GM19438 (cell line): ENCODE results near the gene AMBP.
"Not testable (repeated sequence)": the region's sequence is repeated elsewhere in the genome, so short reads cannot be mapped to it uniquely, and the experiment has no call there.

Source experiments
- ATAC-seq: cut with Tn5 transposase; IDR thresholded peaks from one replicate; pipeline ENCODE4 v1.9.1; 2021; ENCODE audit warnings: low read depth; ENCODE audit not compliant: unreplicated experiment

The AMBP gene

DNA sequence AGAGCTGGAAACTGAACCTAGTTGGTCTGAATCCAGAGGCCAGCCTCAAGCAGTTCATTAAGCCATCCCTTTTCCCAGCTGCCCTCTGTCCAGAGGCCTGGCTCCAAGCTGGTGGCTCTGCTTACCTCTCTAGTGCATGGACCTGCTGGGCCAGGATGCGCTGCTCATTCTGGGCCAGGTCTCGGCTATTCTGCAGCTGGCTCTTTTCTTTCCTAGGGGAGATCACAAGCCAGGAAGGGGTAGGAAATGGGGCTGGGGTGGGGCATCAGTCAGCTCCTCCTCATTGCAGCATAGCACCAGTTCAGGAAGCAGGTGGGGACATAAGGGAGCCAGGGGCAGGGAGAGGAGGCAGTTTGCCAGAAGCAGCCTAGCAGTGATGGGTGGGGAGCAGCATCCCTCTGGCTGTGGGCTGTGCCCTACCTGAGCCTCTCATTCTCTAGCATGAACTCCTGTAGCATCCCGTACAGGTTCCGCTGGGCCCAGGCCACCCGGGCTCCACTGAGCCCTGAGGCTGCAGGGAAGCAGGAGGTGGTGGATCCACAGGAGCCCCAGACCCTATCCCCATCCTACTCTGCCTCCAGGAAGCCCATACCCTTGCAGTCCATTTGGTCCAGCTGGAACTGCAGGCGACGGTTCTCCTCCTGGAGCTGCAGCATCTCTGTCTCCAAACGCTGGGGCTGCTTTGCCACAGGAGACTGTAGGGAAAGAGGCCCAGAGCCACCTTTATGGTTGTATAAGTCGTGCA, 15.8 kb upstream of the AMBP start:
- ATAC-seq: no peak

GRCh38 chr9:114093031-114093471, 15.0 kb upstream of the AMBP start:
- ATAC-seq: no peak

DNA sequence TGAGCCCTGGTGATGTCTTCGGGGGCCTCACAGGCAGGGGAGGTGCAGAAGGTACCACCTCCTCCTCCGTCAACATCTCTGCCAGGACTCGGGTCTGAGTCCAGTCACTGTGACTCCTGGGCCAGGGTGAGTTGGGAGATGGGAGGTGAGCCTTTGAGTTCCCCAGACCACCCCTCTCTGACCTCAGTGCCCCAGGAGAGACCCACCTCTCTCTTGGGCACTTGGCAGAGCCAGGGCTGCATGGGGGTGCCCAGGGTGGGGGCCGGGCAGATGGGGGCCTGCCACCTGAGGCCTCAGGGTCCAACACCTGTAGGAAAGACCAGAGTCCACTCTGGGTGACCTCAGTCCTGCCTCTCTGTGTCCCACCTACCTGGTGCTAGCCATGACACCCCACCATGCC, 14.2 kb upstream of the AMBP start:
- ATAC-seq: no peak

- ATAC-seq: no peak
Measured at GRCh38 chr9:114091711-114092110, 13.6 kb upstream of the AMBP start.

GRCh38 chr9:114090798-114091197, 12.7 kb upstream of the AMBP start:
- no peak for ATAC-seq

GRCh38 chr9:114089206-114089840, 11.2 kb upstream of the AMBP start:
- ATAC-seq: no peak

DNA sequence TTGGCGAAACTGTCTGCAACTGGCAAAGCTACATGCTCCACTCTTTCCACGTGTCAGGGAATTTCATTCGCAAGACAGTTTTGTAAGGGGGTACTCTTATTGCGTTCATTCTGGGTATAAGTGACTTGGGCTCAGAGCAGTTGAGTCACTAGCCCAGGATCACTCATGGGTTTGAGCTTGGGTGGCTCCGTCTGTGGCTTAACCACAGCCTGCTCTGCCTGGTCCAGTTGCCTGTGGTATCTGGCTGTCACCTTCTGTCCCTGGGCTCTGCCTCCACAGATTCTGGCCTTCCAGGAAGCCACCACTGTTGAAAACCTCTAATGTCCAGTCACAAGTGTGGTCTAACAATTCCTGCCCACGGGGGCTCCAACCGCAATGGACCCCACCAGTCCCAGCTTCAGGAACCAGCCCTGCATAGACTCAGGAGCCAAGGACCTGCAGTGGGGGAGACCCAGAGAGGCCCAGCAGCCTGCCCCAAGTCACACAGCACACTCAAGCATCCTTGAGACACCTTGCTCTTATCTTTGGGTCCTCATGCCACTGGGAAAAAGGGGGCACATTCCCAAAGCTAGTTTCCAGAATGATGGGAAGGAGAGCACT, 10.6 kb upstream of the AMBP start:
- ATAC-seq: no peak

- ATAC-seq: no peak
Measured at GRCh38 chr9:114087721-114088120, 9.6 kb upstream of the AMBP start.

DNA sequence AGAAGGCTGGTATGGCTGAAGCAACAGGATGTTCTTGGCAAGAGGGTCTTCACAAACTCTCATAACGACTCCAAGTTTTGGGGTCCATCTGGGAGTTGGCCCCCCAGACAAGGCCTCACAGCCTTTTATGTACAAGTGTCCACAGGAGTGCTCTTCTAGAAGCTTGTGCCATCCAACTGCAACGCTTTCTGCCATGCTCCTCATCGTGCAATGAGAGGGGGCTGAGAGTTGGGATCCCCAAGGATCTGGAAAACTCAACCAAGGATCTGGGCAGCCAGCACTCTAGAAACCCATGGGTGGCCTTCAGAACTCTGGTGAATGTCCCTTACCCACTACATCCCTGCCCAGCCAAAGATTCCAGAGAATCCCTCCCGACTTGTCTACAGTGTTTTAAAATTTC, 8.5 kb upstream of the AMBP start:
- ATAC-seq: no peak

GRCh38 chr9:114086009-114086408, 7.9 kb upstream of the AMBP start:
- ATAC-seq: no peak

DNA sequence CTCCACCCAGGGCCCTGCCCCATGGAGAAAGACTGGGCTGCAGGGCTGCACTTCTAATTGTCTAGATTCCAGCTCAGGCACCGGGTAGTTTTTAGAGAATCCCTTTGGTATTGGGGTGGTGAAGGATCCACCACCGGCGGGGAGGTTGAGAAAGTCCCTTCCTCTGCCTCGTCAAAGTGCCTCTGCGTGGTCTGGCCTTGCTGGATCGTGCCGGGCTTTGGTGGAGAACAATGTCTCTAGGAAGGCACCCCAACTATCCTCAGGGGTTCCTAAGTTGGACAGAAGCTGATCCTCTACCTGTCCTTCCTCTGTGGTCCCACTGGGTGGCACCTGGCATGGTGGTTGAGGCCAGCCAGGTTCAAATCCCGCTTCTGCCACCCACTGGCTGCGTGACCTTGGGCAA, 7.3 kb upstream of the AMBP start:
- no peak for ATAC-seq

DNA sequence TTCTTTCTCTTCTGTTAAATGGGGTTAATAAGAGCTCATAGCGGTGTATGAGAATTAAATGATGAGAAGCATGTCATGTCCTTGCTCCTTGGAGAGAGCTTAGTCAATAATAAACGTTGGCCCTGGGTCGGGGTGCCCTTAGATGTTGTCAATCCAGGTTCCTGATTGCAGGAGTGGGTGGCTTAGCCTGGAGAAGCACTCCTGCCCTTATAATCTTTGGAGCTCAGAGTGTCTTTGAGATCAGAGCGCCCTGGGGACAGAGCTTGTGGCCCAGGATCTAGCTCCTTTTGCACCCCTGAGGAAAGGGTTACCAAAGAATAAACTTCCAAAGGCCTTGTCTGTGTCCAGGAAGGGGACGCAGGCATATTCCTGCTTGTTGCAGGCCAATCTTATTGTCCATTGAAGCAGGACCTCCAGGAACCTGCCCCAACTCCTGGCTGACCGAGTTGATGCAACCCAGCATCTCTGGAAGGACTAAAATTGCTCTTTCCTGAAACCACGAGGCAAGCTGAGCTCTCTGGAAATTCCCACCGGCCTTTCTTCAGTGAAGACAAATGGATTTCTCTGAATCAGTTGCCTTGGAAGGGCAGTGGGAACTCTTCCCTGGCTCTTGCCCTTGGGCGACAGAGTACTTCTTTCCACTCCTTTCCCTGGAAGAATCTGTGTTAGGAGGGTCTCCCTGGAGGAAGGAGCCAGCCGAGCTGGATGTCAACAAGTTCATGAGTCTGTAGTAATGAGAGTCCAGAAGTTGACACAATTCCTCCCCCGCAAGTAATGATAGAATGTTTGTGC, 6.4 kb upstream of the AMBP start:
- no peak for ATAC-seq

DNA sequence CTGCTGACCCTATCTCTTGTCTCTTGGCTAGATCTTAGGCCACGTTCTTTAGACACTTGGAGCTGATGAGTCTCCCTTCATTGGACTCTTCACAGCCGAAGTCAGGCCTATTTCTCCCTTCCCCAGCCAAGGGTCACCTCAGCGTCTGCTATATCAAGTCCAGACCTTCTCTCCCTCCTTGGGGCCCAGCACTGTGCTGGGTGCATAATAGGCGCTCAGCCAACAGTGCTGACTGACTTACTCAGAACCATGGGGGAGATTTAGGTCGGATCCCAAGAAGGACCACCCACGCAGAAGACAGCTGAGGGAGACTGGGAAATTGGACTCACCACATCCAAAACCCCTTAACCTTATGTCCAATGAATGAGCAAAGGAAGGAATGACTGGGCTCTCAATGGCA, 5.6 kb upstream of the AMBP start:
- no peak for ATAC-seq

- ATAC-seq: not testable (repeated sequence)
Measured at GRCh38 chr9:114082763-114083412, 4.8 kb upstream of the AMBP start.

GRCh38 chr9:114082017-114082762, 4.1 kb upstream of the AMBP start:
- ATAC-seq: no peak

DNA sequence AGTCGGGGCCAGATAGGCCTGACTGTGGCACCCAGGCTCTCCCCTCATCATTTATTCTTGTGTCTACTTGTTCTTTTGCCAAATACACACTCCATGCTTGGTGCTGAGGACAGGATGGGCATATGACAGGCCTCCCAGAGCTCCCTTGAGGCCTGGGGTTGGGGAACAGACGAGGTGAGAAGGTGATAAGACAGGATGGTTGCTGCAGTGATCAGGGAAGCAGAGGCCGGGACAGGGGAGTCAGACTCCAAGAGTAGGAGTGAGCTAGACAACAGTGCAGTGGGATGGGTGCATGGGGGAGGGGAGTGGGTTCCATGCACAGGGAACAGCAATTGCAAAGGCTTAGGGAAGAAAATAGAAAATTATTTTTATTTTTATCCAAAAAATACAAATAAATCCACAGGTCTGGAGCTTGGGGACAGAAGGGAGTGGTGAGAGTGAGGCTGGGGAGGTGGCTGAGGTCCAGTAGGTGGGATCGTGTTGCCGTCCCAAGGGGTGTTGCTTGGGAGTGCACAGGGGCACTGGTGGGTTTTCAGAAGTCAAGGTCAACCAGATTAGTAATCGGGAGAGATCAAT, 3.4 kb upstream of the AMBP start:
- ATAC-seq: no peak

GRCh38 chr9:114080773-114081440, 2.8 kb upstream of the AMBP start:
- no peak for ATAC-seq

- no peak for ATAC-seq
Measured at GRCh38 chr9:114080195-114080772, 2.2 kb upstream of the AMBP start.

- ATAC-seq: no peak
Measured at GRCh38 chr9:114078781-114079156, 669 bp upstream of the AMBP start.
